Testis (tissue), 3 donors: ENCODE data around the gene NOXO1. TPM values are rescaled to one million over a fixed set of nuclear protein-coding genes. Genes with fewer than 3 reads are reported as not detected.
A peak's percentile ranks its signal among the peaks of the same experiment; 100 is the strongest.

Experiments
- DNase-seq: peaks from one replicate; pipeline ENCODE4 v3.0.0-alpha.2; 2019
- H3K27ac ChIP-seq, 2 donors: fragments of 200-600 bp; sonication (generic); one replicate each; pipeline ENCODE4 v1.5.1; 2019
- H3K27me3 ChIP-seq: fragments of 200-600 bp; sonication (generic); one replicate; pipeline ENCODE4 v1.5.1; 2019
- H3K36me3 ChIP-seq: fragments of 200-600 bp; sonication (generic); one replicate; pipeline ENCODE4 v1.5.1; 2017; ENCODE audit warnings: low read depth; ENCODE audit errors: missing control alignments
- H3K4me1 ChIP-seq: fragments of 200-600 bp; sonication (generic); one replicate; pipeline ENCODE4 v1.5.1; 2019
- H3K4me3 ChIP-seq, 2 donors: fragments of 200-600 bp; sonication (generic); one replicate each; pipeline ENCODE4 v1.5.1; 2017 to 2019
- H3K9me3 ChIP-seq: fragments of 200-600 bp; sonication (generic); one replicate; pipeline ENCODE4 v1.5.1; 2017
- CTCF ChIP-seq, 3 experiments: fragments of 450-650 bp in 2 of 3; fragments of 200-600 bp in 1 of 3; sonication (generic) in 1 of 3; IDR thresholded peaks; one replicate each; pipeline ENCODE4 v1.5.1; 2016 to 2019; ENCODE audit warnings: antibody characterized with exemption in 3 of 3, mild to moderate bottlenecking in 2 of 3, moderate library complexity in 1 of 3
- POLR2A ChIP-seq: fragments of 450-650 bp; IDR thresholded peaks from one replicate; pipeline ENCODE4 v1.6.1; 2017; ENCODE audit warnings: antibody characterized with exemption, mild to moderate bottlenecking, moderate library complexity
- WGBS, 2 donors: methylation state at CpG; one replicate each; pipeline ENCODE4 v1.1.5; 2018; 5-methylcytosine and 5-hydroxymethylcytosine counted together
- intact Hi-C: fragments of 100-400 bp; cut with DNase I; formaldehyde crosslinking; loops from one replicate; pipeline ENCODE4 v1.15.1; 2023; ENCODE audit warnings: low total_unique reads
- polyA plus RNA-seq: library from polyadenylated mRNA; stranded (reverse); fragments of 350-450 nt; fragmentation: Illumina TruSeq; extraction: RNeasy Lipid Tissue Mini Kit (QIAGEN cat#74804); gene quantifications from one replicate; pipeline ENCODE4 v1.2.3, GENCODE V29; 2014; ENCODE audit warnings: low read depth, low replicate concordance; ENCODE audit not compliant: insufficient read depth
- total RNA-seq, 2 donors: library from RNA; depleted of rRNA; stranded (reverse); fragments of >200 nt; gene quantifications; one replicate each; pipeline ENCODE4 v1.2.3, GENCODE V29; 2016

Gene NOXO1
- total and polyA plus RNA-seq, 3 donors from 2014 or later, result 3.7 to 7.6 (median 4.8) TPM

GRCh38 chr16:2019921-2020831 lies 38.9 kb upstream of the NOXO1 start:
- H3K9me3 ChIP-seq, result no peaks in the 10 kb centered on the region
- no peak for TF ChIP-seq POLR2A
- no peak for TF ChIP-seq CTCF (IDR thresholded peaks at IDR 0.05)
- no peaks in the 10 kb centered on the region for H3K27me3 ChIP-seq
- no peak overlapping the region for H3K27ac ChIP-seq
- intact Hi-C loops, result loop anchor here (10.0 kb wide), 1 partner anchor 65 kb away; no protein-coding TSS in a partner anchor
- H3K4me3 ChIP-seq, result peak overlapping the region in 1 of 2 donors; percentile 34
- 1 to 2% methylated on average over 10 to 83 of the region's 96 CpGs for WGBS, 2 donors
- DNase-seq, result no peak
- peaks cover 21% of the 10 kb centered on the region for H3K4me1 ChIP-seq
- H3K36me3 ChIP-seq, result no peaks in the 10 kb centered on the region

DNA sequence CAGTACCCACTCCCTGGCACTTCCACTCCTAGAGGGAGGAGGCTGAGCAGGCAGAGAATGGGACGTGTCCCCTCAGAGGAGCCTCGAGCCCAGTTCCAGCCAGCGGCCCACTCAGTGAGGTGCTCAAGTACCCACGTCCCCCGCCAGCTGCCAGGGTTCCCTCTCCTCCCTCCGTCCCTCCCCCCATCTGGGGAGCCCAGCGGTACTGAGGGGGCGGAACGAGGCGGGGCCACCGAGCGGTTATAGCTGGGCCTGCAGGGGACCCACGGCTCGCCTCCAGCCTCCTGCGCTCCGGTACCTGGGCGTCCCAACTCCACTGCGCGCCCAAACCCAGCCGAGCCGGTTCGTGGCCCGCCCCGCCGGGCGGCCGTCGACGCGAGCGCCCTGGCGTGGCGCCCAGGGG lies 38.2 kb upstream of the NOXO1 start, which contains the start of gene NPW:
Gene NPW (plus strand): TSS at position 268 of the 403 bp plus-strand sequence.
- Histone ChIP-seq H3K4me3 (peak within 1 kb of the TSS in 1 of 2 donors; percentile 34), H3K4me1 (peaks cover 21% of the 10 kb centered on the region), H3K9me3 (no peaks in the 10 kb centered on the region), H3K36me3 (no peaks in the 10 kb centered on the region), H3K27ac (no peak within 1 kb of the TSS), H3K27me3 (no peaks in the 10 kb centered on the region)
- TF ChIP-seq POLR2A (no peak), CTCF (IDR thresholded peaks at IDR 0.05) (no peak)
- WGBS, 2 donors, result 3 to 5% methylated on average over 20 to 22 of the region's 33 CpGs
- no peak for DNase-seq
- intact Hi-C loops, result no loop called here

- 47 to 56% methylated on average over 7 to 13 of the region's 13 CpGs for WGBS, 2 donors
- H3K36me3 ChIP-seq, result no peaks in the 10 kb centered on the region
- H3K27me3 ChIP-seq, result no peaks in the 10 kb centered on the region
- no peak for TF ChIP-seq POLR2A
- TF ChIP-seq CTCF (IDR thresholded peaks at IDR 0.05), result peak in 1 of 3 experiments; percentile 15
- peaks cover 6% of the 10 kb centered on the region for H3K4me1 ChIP-seq
- H3K4me3 ChIP-seq, result no peak overlapping the region
- DNase-seq, result no peak
- no peaks in the 10 kb centered on the region for H3K9me3 ChIP-seq
- no peak overlapping the region for H3K27ac ChIP-seq
- intact Hi-C loops, result no loop called here
Measured at GRCh38 chr16:2016407-2016922, 35.2 kb upstream of the NOXO1 start.

GRCh38 chr16:2015947-2016208 lies 34.6 kb upstream of the NOXO1 start:
- no peak overlapping the region for H3K27ac ChIP-seq
- no peaks in the 10 kb centered on the region for H3K9me3 ChIP-seq
- intact Hi-C loops, result no loop called here
- WGBS, 2 donors, result 84 to 87% methylated on average over 7 of the region's 7 CpGs
- no peak for DNase-seq
- no peak for TF ChIP-seq CTCF (IDR thresholded peaks at IDR 0.05)
- TF ChIP-seq POLR2A, result no peak
- no peaks in the 10 kb centered on the region for H3K36me3 ChIP-seq
- H3K4me3 ChIP-seq, result no peak overlapping the region
- H3K4me1 ChIP-seq, result peaks cover 6% of the 10 kb centered on the region
- no peaks in the 10 kb centered on the region for H3K27me3 ChIP-seq
